Caco-2 (cell line): Measurements from ENCODE around the gene TTI1. TPM values are rescaled to one million over a fixed set of nuclear protein-coding genes. Genes with fewer than 3 reads are reported as not detected.

Experiments used
- BruUV-seq: library from RNA; stranded (reverse); fragments of 400-500 nt; replicated peaks from 2 replicates; lab custom pipeline; 2021; lab: Mats Ljungman, UMichigan
- CTCF ChIA-PET: fragments of 300-600 bp; sonication (Branson Sonifier 250); formaldehyde crosslinking; loops from one replicate; lab custom pipeline; 2022; ENCODE audit warnings: antibody characterized with exemption; lab: Charles Lee
- POLR2A ChIA-PET: fragments of 300-600 bp; sonication (Branson Sonifier 250); formaldehyde crosslinking; loops from one replicate; lab custom pipeline; 2022; ENCODE audit warnings: antibody characterized with exemption; lab: Charles Lee
- DNase-seq, 2 experiments: peaks; one replicate each; pipeline versions ENCODE4 v3.0.0 to v3.0.0-alpha.2; 2020 to 2022
- H3K27me3 ChIP-seq: replicated peaks from 2 replicates; pipeline ENCODE4 v1.6.0; 2011; ENCODE audit warnings: low read length; ENCODE audit not compliant: control insufficient read depth, insufficient read depth
- H3K36me3 ChIP-seq: 2 replicates; pipeline ENCODE4 v1.5.1; 2011; ENCODE audit warnings: low read length; ENCODE audit not compliant: control insufficient read depth, insufficient read depth
- H3K4me1 ChIP-seq: fragments of 250-450 bp; sonication (Bioruptor Pico); 2 replicates; pipeline ENCODE4 v1.5.1; 2020; ENCODE audit warnings: mild to moderate bottlenecking
- H3K4me3 ChIP-seq: 2 replicates; pipeline ENCODE4 v1.5.1; 2011; ENCODE audit warnings: low read depth, mild to moderate bottlenecking, control low read depth, low read length
- H3K9me3 ChIP-seq: fragments of 250-450 bp; sonication (Bioruptor Pico); 2 replicates; pipeline ENCODE4 v1.5.1; 2020; ENCODE audit warnings: mild to moderate bottlenecking, moderate library complexity
- H3K27ac Mint-ChIP-seq: one replicate; pipeline ENCODE4 v1.8.0; 2022; ENCODE audit warnings: mixed read lengths; ENCODE audit not compliant: unreplicated experiment
- H3K27me3 Mint-ChIP-seq: one replicate; pipeline ENCODE4 v1.8.0; 2022; ENCODE audit warnings: mixed read lengths; ENCODE audit not compliant: insufficient read depth, unreplicated experiment
- H3K36me3 Mint-ChIP-seq: one replicate; pipeline ENCODE4 v1.8.0; 2022; ENCODE audit warnings: mild to moderate bottlenecking, mixed read lengths; ENCODE audit not compliant: insufficient read depth, unreplicated experiment
- H3K4me1 Mint-ChIP-seq: one replicate; pipeline ENCODE4 v1.8.0; 2022; ENCODE audit warnings: low read depth, mixed read lengths; ENCODE audit not compliant: unreplicated experiment
- H3K4me3 Mint-ChIP-seq: one replicate; pipeline ENCODE4 v1.8.0; 2022; ENCODE audit warnings: mild to moderate bottlenecking, moderate library complexity, mixed read lengths; ENCODE audit not compliant: unreplicated experiment
- H3K9me3 Mint-ChIP-seq: one replicate; pipeline ENCODE4 v1.8.0; 2022; ENCODE audit warnings: mixed read lengths; ENCODE audit not compliant: unreplicated experiment
- intact Hi-C: fragments of 100-400 bp; cut with micrococcal nuclease; formaldehyde crosslinking; loops from one replicate; pipeline ENCODE4 v1.10.0; 2022; ENCODE audit not compliant: unreplicated experiment
- total RNA-seq: library from RNA; stranded (reverse); gene quantifications from 2 replicates; pipeline ENCODE4 v1.2.3, GENCODE V29; 2022
- TF ChIP-seq, protein P1 (sequence below), 2 experiments: fragments of 200-600 bp in 1 of 2; IDR thresholded peaks; 1 replicate in 1 of 2; 2 replicates in 1 of 2; pipeline versions ENCODE4 v1.5.1 to v1.8.0; 2011 to 2022; ENCODE audit warnings: antibody characterized with exemption in 1 of 2, control low read depth in 1 of 2, inconsistent platforms in 1 of 2, low read depth in 1 of 2, low read length in 1 of 2, mild to moderate bottlenecking in 1 of 2, moderate library complexity in 1 of 2; ENCODE audit not compliant: insufficient read depth in 1 of 2, severe bottlenecking in 1 of 2, unreplicated experiment in 1 of 2

TTI1 gene
- total RNA-seq, 1 experiment from 2014 or later = 59.2 TPM

DNA sequence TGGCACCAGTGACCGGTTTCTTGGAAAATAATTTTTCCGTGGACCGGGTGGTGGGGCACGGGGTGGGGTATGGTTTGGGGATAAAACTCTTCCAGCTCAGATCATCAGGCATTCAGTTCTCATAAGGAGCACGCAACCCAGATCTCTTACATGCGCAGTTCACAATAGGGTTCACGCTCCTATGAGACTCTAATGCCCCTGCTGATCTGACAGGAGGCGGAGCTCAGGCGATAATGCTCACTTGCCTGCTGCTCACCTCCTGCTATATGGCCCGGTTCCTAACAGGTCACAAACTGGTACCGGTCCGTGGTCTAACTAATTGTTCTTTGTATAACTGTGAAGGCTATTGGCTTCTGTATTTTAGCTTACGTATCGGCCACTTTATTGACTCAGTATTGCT lies 78.6 kb downstream of the TTI1 start:
- Mint-ChIP-seq H3K27me3 (peaks cover 9% of the 10 kb centered on the region), H3K4me1 (no peaks in the 10 kb centered on the region), H3K27ac (no peak overlapping the region), H3K9me3 (no peaks in the 10 kb centered on the region), H3K36me3 (no peaks in the 10 kb centered on the region), H3K4me3 (no peak overlapping the region)
- ChIA-PET CTCF (no interaction called here), POLR2A (no interaction called here)
- Histone ChIP-seq H3K36me3 (no peaks in the 10 kb centered on the region), H3K4me3 (no peak overlapping the region), H3K27me3 (no peaks in the 10 kb centered on the region; the same call in 1 of the 2 replicates), H3K9me3 (0 out of 2 replicates have a peak, but pooled peaks cover 7% of the 10 kb centered on the region), H3K4me1 (no peaks in the 10 kb centered on the region)
- BruUV-seq = no TSS peak
- DNase-seq = peak in 1 of 2 experiments; percentile 29
- TF ChIP-seq, protein P1, sequence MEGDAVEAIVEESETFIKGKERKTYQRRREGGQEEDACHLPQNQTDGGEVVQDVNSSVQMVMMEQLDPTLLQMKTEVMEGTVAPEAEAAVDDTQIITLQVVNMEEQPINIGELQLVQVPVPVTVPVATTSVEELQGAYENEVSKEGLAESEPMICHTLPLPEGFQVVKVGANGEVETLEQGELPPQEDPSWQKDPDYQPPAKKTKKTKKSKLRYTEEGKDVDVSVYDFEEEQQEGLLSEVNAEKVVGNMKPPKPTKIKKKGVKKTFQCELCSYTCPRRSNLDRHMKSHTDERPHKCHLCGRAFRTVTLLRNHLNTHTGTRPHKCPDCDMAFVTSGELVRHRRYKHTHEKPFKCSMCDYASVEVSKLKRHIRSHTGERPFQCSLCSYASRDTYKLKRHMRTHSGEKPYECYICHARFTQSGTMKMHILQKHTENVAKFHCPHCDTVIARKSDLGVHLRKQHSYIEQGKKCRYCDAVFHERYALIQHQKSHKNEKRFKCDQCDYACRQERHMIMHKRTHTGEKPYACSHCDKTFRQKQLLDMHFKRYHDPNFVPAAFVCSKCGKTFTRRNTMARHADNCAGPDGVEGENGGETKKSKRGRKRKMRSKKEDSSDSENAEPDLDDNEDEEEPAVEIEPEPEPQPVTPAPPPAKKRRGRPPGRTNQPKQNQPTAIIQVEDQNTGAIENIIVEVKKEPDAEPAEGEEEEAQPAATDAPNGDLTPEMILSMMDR (IDR thresholded peaks at IDR 0.05; ENCODE audit: insufficient read depth in 1 of 2, low read depth in 1 of 2, low read length in 1 of 2, severe bottlenecking in 1 of 2, unreplicated experiment in 1 of 2) = no peak
- intact Hi-C loops = no loop called here

DNA sequence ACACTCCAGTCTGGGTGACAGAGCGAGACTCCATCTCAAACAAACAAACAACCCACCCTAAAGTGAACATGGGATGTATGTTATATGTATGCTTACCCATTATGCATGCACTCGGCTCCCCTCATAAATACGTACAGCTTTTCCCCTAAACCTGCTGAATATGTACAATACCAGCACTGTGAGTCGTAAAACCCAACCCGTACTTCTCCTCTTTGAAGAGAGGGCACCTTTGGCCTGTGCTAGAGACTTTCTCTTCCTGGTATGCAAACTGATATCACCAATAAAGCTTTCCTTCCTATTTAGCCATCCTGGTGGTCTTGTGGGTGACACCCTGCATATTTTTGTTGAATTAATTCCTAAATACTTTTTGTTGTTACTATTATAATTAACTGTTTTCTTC lies 79.1 kb downstream of the TTI1 start:
- H3K9me3 ChIP-seq = 0 out of 2 replicates have a peak, but pooled peaks cover 7% of the 10 kb centered on the region
- DNase-seq = no peak
- TF ChIP-seq, protein P1 (IDR thresholded peaks at IDR 0.05; ENCODE audit: insufficient read depth in 1 of 2, low read depth in 1 of 2, low read length in 1 of 2, severe bottlenecking in 1 of 2, unreplicated experiment in 1 of 2) = no peak
- peaks cover 6% of the 10 kb centered on the region for H3K27me3 Mint-ChIP-seq
- POLR2A ChIA-PET = no interaction called here
- no peaks in the 10 kb centered on the region for H3K4me1 ChIP-seq
- no peaks in the 10 kb centered on the region; the same call in 1 of the 2 replicates for H3K27me3 ChIP-seq
- no TSS peak for BruUV-seq
- CTCF ChIA-PET = no interaction called here
- no peaks in the 10 kb centered on the region for H3K9me3 Mint-ChIP-seq
- H3K4me1 Mint-ChIP-seq = no peaks in the 10 kb centered on the region
- H3K27ac Mint-ChIP-seq = no peak overlapping the region
- H3K4me3 ChIP-seq = no peak overlapping the region
- intact Hi-C loops = no loop called here
- no peaks in the 10 kb centered on the region for H3K36me3 Mint-ChIP-seq
- H3K4me3 Mint-ChIP-seq = no peak overlapping the region
- no peaks in the 10 kb centered on the region for H3K36me3 ChIP-seq

DNA sequence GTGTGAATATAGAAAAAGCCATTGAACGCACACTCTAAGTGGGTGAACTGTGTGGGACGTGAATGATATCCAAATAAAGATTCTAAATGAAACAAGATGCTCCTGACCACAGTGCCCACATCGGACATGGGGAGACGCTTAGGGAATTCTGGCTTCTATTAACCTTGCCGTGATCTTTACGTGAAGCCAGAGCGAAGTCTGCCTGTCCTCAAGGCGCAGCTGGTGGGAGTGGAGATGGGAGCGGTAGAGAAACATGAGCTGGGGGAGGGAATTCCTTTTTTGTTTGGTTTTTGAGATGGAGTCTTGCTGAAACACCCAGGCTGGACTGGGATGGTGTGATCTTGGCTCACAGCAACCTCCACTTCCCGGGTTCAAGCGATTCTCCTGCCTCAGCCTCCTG lies 84.3 kb downstream of the TTI1 start:
- H3K4me3 Mint-ChIP-seq = no peak overlapping the region
- Histone ChIP-seq H3K4me1 (no peaks in the 10 kb centered on the region), H3K27me3 (no peaks in the 10 kb centered on the region), H3K4me3 (no peak overlapping the region), H3K9me3 (peaks cover 17% of the 10 kb centered on the region), H3K36me3 (no peaks in the 10 kb centered on the region)
- intact Hi-C loops = no loop called here
- peaks cover 2% of the 10 kb centered on the region for H3K27me3 Mint-ChIP-seq
- H3K4me1 Mint-ChIP-seq = no peaks in the 10 kb centered on the region
- TF ChIP-seq, protein P1 (IDR thresholded peaks at IDR 0.05; ENCODE audit: insufficient read depth in 1 of 2, low read depth in 1 of 2, low read length in 1 of 2, severe bottlenecking in 1 of 2, unreplicated experiment in 1 of 2) = no peak
- H3K27ac Mint-ChIP-seq = no peak overlapping the region
- ChIA-PET POLR2A (no interaction called here), CTCF (no interaction called here)
- DNase-seq = peak in 1 of 2 experiments; percentile 25
- no TSS peak for BruUV-seq
- no peaks in the 10 kb centered on the region for H3K36me3 Mint-ChIP-seq
- peaks cover 12% of the 10 kb centered on the region for H3K9me3 Mint-ChIP-seq
